ENCODE measurements around the gene TLR8. TPM values are rescaled to one million over a fixed set of nuclear protein-coding genes. Genes with fewer than 3 reads are reported as not detected.

The TLR8 gene
- total and polyA plus RNA-seq, 11 donors: 0.04 to 9.7 (median 0.52) TPM

- TF ChIP-seq POLR2A (IDR thresholded peaks at IDR 0.05) (no peak), CTCF (IDR thresholded peaks at IDR 0.05) (no peak)
- H3K36me3 ChIP-seq: no peaks in the 10 kb centered on the region
- H3K4me3 ChIP-seq: no peak overlapping the region
- H3K27ac ChIP-seq: no peak overlapping the region
- DNase-seq (no peak), ATAC-seq (no peak)
- intact Hi-C loops (cut with DNase I): loop anchor here in 7 of 10 donors (5.0 to 10.0 kb wide), 3 partner anchors 82 to 87 kb away; no protein-coding TSS in a partner anchor
- peaks cover 0 to 3% (median 0%) of the 10 kb centered on the region in 9 donors for H3K27me3 ChIP-seq
- H3K4me1 ChIP-seq: peaks cover 0 to 8% (median 0%) of the 10 kb centered on the region in 12 donors
- 41 to 59% (median 46%) methylated on average over 7 of the region's 7 CpGs for WGBS, 4 donors
- no peaks in the 10 kb centered on the region for H3K9me3 ChIP-seq
These were observed 6.9 kb upstream of the TLR8 start for GRCh38 chrX:12899506-12899905.

GRCh38 chrX:12901486-12901885, 4.9 kb upstream of the TLR8 start:
- Histone ChIP-seq H3K36me3 (no peaks in the 10 kb centered on the region), H3K4me3 (no peak overlapping the region), H3K9me3 (no peaks in the 10 kb centered on the region), H3K27ac (no peak overlapping the region), H3K4me1 (peaks cover 0 to 8% (median 0%) of the 10 kb centered on the region in 12 donors), H3K27me3 (peaks cover 0 to 3% (median 0%) of the 10 kb centered on the region in 9 donors)
- DNase-seq: peak in 4 of 5 donors; percentile 25 to 64 (median 49)
- TF ChIP-seq POLR2A (IDR thresholded peaks at IDR 0.05) (no peak), CTCF (IDR thresholded peaks at IDR 0.05) (peak; percentile 40 to 70 (median 58))
- 15 to 21% (median 17%) methylated on average over 10 of the region's 10 CpGs for WGBS, 4 donors
- ATAC-seq: no peak
- intact Hi-C loops (cut with DNase I): no loop called here

DNA sequence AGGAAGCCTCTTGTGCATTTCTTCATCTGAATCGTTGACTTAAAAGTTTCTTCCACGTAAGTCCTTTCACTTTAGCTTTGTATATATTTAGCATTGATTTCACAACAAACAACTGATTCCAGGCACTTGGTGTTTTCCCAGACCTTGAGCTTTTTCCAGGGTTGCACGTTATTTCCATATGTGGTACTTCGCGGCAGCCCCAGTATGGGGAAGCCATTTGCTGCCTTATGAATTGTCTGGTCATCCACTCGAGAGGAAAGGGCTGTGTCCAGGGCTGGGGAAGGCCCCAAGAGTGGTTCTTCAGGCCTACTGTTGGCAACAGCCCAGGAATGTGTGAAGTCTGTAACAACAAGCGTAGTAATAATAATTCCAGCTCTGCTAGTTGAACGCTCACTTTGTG, 2.8 kb upstream of the TLR8 start:
- no peak overlapping the region for H3K4me3 ChIP-seq
- ATAC-seq (no peak), DNase-seq (no peak)
- TF ChIP-seq CTCF (IDR thresholded peaks at IDR 0.05): no peak
- TF ChIP-seq POLR2A (IDR thresholded peaks at IDR 0.05): no peak
- intact Hi-C loops (cut with DNase I): no loop called here
- WGBS, 4 donors: 58 to 80% (median 67%) methylated on average over 8 of the region's 8 CpGs
- H3K4me1 ChIP-seq: peaks cover 0 to 8% (median 0%) of the 10 kb centered on the region in 12 donors
- no peaks in the 10 kb centered on the region for H3K9me3 ChIP-seq
- peaks cover 0 to 8% (median 0%) of the 10 kb centered on the region in 9 donors for H3K27me3 ChIP-seq
- H3K27ac ChIP-seq: peak overlapping the region in 1 of 12 donors; percentile 49
- no peaks in the 10 kb centered on the region for H3K36me3 ChIP-seq

DNA sequence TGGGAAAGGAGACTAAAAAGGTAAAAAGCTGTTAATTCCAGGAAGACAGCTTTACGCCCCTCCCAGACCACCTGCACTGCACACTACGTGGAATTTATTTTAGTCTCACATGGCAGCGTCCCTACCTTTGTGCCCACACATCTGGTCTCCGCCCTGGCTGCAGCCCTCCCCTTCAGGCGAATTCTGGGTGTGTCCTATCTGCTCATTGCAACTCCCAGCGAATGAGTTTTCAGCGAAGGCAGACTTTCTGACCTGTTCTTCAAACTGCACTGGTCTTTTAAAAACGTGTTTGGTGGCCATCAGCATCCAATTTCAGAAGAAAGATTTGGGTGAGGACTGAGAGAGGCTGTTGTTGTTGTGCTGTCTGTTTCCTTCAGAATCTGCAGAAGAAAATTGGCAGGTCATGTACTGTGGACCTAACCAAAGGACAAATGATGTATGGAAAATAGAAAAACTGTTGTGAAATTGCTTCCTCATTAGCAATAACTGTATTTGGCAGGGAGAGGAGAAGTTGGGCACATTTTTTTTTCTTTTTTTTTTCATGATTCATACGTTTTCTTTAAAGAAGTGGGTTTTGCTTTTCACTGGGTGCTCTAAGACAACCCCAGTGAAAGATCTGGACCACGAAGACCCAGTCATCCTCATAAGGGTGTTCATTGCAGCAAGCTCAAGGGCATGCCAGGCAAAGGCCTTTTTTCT, 4.2 kb downstream of the TLR8 start:
- Histone ChIP-seq H3K36me3 (no peaks in the 10 kb centered on the region), H3K27me3 (peaks cover 0 to 44% (median 0%) of the 10 kb centered on the region in 9 donors), H3K9me3 (no peaks in the 10 kb centered on the region), H3K4me1 (no peaks in the 10 kb centered on the region), H3K27ac (peak overlapping the region in 1 of 12 donors; percentile 44), H3K4me3 (peak overlapping the region in 1 of 12 donors; percentile 21)
- TF ChIP-seq CTCF (IDR thresholded peaks at IDR 0.05): no peak
- DNase-seq (no peak), ATAC-seq (no peak)
- 45 to 67% (median 61%) methylated on average over 10 of the region's 10 CpGs for WGBS, 4 donors
- intact Hi-C loops (cut with DNase I): no loop called here

Data from heart left ventricle (tissue), 16 donors.